Astrocyte (in vitro differentiated cells and primary cell): ENCODE results near the gene C19orf85. TPM values are rescaled to one million over a fixed set of nuclear protein-coding genes. Genes with fewer than 3 reads are reported as not detected.
"Not testable (repeated sequence)": the region's sequence is repeated elsewhere in the genome, so short reads cannot be mapped to it uniquely, and the experiment has no call there.

Source experiments
- DNase-seq: peaks from one replicate; pipeline ENCODE4 v3.0.0-alpha.2; 2010; ENCODE audit warnings: low read depth
- FAIRE-seq: peaks from 2 replicates; lab custom pipeline; 2011; peaks lifted over from hg19 to GRCh38; lab: Jason Lieb, UNC
- H2AFZ ChIP-seq: 2 replicates; pipeline ENCODE4 v1.6.0; 2012; ENCODE audit warnings: low read depth, low read length, inconsistent platforms
- H3K27ac ChIP-seq: 2 replicates; pipeline ENCODE4 v1.5.1; 2011; ENCODE audit warnings: low read depth, low read length, inconsistent platforms
- H3K27me3 ChIP-seq: 2 replicates; pipeline ENCODE4 v1.6.0; 2011; ENCODE audit warnings: low read length, inconsistent platforms; ENCODE audit not compliant: insufficient read depth
- H3K36me3 ChIP-seq: 2 replicates; pipeline ENCODE4 v1.5.1; 2011; ENCODE audit warnings: low read length, inconsistent platforms; ENCODE audit not compliant: insufficient read depth
- H3K4me1 ChIP-seq: 2 replicates; pipeline ENCODE4 v1.5.1; 2011; ENCODE audit warnings: low read length, inconsistent platforms; ENCODE audit not compliant: insufficient read depth
- H3K4me2 ChIP-seq: 2 replicates; pipeline ENCODE4 v1.6.0; 2012; ENCODE audit warnings: low read length, inconsistent platforms
- H3K4me3 ChIP-seq: 2 replicates; pipeline ENCODE4 v1.5.1; 2011; ENCODE audit warnings: low read depth, mild to moderate bottlenecking, low read length, inconsistent platforms; ENCODE audit not compliant: insufficient read depth
- H3K79me2 ChIP-seq: 2 replicates; pipeline ENCODE4 v1.6.0; 2012; ENCODE audit warnings: mild to moderate bottlenecking, low read length, inconsistent platforms; ENCODE audit not compliant: insufficient read depth
- H3K9ac ChIP-seq: 2 replicates; pipeline ENCODE4 v1.6.0; 2012; ENCODE audit warnings: mild to moderate bottlenecking, low read length, inconsistent platforms
- H3K9me3 ChIP-seq: 2 replicates; pipeline ENCODE4 v1.5.1; 2012; ENCODE audit warnings: low read depth, mild to moderate bottlenecking, low read length, inconsistent platforms; ENCODE audit not compliant: insufficient read depth
- H4K20me1 ChIP-seq: 2 replicates; pipeline ENCODE4 v1.6.0; 2012; ENCODE audit warnings: low read length, inconsistent platforms; ENCODE audit not compliant: insufficient read depth
- H3K27ac Mint-ChIP-seq: one replicate; pipeline ENCODE4 v1.8.0; 2021; ENCODE audit warnings: mild to moderate bottlenecking, mixed read lengths; ENCODE audit not compliant: unreplicated experiment
- H3K27me3 Mint-ChIP-seq: one replicate; pipeline ENCODE4 v1.8.0; 2021; ENCODE audit warnings: low read depth, mixed read lengths; ENCODE audit not compliant: unreplicated experiment
- H3K36me3 Mint-ChIP-seq: one replicate; pipeline ENCODE4 v1.8.0; 2021; ENCODE audit warnings: low read depth, mixed read lengths; ENCODE audit not compliant: unreplicated experiment
- H3K4me1 Mint-ChIP-seq: one replicate; pipeline ENCODE4 v1.8.0; 2021; ENCODE audit warnings: low read depth, mixed read lengths; ENCODE audit not compliant: unreplicated experiment
- H3K4me3 Mint-ChIP-seq: one replicate; pipeline ENCODE4 v1.8.0; 2021; ENCODE audit warnings: mild to moderate bottlenecking, moderate library complexity, mixed read lengths; ENCODE audit not compliant: unreplicated experiment
- H3K9me3 Mint-ChIP-seq: one replicate; pipeline ENCODE4 v1.8.0; 2021; ENCODE audit warnings: mild to moderate bottlenecking, mixed read lengths; ENCODE audit not compliant: unreplicated experiment
- EZH2 ChIP-seq: IDR thresholded peaks from 2 replicates; pipeline ENCODE4 v1.6.1; 2012; ENCODE audit warnings: mild to moderate bottlenecking, low read length, inconsistent platforms; ENCODE audit not compliant: insufficient read depth
- total RNA-seq: library from RNA; stranded (reverse); gene quantifications from 2 replicates; pipeline ENCODE4 v1.2.1, GENCODE V29; 2021
- TF ChIP-seq, protein P1 (sequence below): IDR thresholded peaks from 2 replicates; pipeline ENCODE4 v1.5.1; 2011; ENCODE audit warnings: low read depth, mild to moderate bottlenecking, inconsistent platforms, low read length, moderate library complexity; ENCODE audit not compliant: insufficient read depth

C19orf85 gene
- total RNA-seq, 1 donor from 2014 or later = not detected

DNA sequence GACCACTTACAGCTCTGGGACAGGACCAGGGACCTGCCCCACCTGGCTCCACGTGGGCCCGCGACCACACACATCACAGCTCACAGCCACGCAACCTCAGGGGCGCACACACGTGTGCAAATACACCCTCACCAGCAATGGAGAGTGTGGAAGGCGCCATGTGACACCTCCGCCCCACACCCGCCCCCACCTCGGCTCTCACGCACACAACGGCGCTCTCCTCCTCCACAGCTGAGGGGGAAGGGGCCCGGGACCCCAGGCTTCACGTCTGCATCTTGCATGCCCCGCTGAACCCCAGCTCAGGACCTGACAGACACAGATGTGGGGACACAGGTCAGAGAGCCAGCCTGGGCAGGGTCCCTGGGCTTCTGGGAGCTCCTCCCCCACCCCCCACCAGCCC, 15.1 kb downstream of the C19orf85 start:
- TF ChIP-seq, protein P1, sequence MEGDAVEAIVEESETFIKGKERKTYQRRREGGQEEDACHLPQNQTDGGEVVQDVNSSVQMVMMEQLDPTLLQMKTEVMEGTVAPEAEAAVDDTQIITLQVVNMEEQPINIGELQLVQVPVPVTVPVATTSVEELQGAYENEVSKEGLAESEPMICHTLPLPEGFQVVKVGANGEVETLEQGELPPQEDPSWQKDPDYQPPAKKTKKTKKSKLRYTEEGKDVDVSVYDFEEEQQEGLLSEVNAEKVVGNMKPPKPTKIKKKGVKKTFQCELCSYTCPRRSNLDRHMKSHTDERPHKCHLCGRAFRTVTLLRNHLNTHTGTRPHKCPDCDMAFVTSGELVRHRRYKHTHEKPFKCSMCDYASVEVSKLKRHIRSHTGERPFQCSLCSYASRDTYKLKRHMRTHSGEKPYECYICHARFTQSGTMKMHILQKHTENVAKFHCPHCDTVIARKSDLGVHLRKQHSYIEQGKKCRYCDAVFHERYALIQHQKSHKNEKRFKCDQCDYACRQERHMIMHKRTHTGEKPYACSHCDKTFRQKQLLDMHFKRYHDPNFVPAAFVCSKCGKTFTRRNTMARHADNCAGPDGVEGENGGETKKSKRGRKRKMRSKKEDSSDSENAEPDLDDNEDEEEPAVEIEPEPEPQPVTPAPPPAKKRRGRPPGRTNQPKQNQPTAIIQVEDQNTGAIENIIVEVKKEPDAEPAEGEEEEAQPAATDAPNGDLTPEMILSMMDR = no peak
- no peak for TF ChIP-seq EZH2
- no peak overlapping the region for H3K4me3 Mint-ChIP-seq

DNA sequence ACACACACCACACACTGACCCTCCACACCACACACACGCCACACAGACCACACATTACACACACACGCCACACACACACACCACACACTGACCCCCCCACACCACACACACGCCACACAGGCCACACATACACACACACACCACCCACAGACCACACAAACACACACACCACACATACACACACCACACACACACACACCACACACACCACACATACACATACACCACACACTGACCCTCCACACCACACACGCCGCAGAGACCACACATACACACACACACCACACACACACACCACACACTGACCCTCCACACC, 16.4 kb downstream of the C19orf85 start:
- H3K4me3 ChIP-seq, H3K4me2 ChIP-seq, H3K9me3 Mint-ChIP-seq, FAIRE-seq, H3K4me1 ChIP-seq, H3K27ac ChIP-seq, H3K9ac ChIP-seq, H3K9me3 ChIP-seq, H3K79me2 ChIP-seq, H2AFZ ChIP-seq, DNase-seq, H3K27ac Mint-ChIP-seq, H3K36me3 Mint-ChIP-seq, H4K20me1 ChIP-seq, H3K4me3 Mint-ChIP-seq, H3K36me3 ChIP-seq, H3K4me1 Mint-ChIP-seq: not testable (repeated sequence)
- H3K27me3 Mint-ChIP-seq = peaks cover 44% of the 10 kb centered on the region
- H3K27me3 ChIP-seq = peaks cover 44% of the 10 kb centered on the region

More for the DNA sequence above, 15.1 kb downstream of the C19orf85 start:
- no peaks in the 10 kb centered on the region for H3K9me3 ChIP-seq
- peaks cover 2% of the 10 kb centered on the region for H3K36me3 Mint-ChIP-seq
- no peaks in the 10 kb centered on the region for H3K4me1 ChIP-seq
- no peak overlapping the region for H3K9ac ChIP-seq
- peaks cover 32% of the 10 kb centered on the region for H3K27me3 ChIP-seq
- H3K9me3 Mint-ChIP-seq = peaks cover 3% of the 10 kb centered on the region
- no peaks in the 10 kb centered on the region for H3K79me2 ChIP-seq
- no peak overlapping the region for H2AFZ ChIP-seq
- peaks cover 15% of the 10 kb centered on the region for H4K20me1 ChIP-seq
- FAIRE-seq (no peak), DNase-seq (no peak)
- no peak overlapping the region for H3K4me2 ChIP-seq
- H3K27ac Mint-ChIP-seq = no peak overlapping the region
- no peak overlapping the region for H3K4me3 ChIP-seq
- peaks cover 35% of the 10 kb centered on the region for H3K27me3 Mint-ChIP-seq
- H3K27ac ChIP-seq = no peak overlapping the region
- H3K36me3 ChIP-seq = no peaks in the 10 kb centered on the region
- no peaks in the 10 kb centered on the region for H3K4me1 Mint-ChIP-seq

DNA sequence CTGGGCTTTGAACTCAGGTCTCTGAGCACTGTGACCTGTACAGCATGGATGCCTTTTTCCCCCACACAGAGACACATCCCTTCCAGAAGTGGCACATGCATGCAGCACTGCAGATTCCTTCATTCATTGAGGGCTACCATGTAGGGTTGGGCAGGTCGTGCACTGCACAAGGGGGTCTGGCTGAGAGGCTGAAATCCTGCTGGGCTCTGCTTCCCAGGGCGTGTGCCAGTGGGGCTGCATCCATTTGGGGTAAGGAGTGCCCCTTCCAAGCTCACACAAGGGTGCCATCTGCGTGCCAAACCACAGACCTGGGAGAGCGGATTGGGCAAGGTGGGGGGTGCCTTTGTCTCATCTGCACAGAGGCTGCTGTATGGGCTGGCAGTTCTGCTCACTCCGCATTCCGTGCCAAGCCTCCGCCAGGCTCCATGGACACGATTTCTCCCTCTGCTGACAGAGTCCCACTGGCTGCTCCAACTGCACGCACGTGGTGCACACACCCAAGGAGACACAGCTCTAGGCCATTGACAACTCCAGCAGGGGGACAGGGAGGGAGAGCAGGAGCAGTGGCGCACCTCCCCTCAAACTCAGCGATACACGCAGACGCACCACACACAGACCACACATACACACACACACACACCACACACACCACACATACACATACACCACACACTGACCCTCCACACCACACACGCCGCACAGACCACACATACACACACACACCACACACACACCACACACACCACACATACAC, 17.0 kb downstream of the C19orf85 start:
- Histone ChIP-seq H2AFZ (no peak overlapping the region), H3K27ac (no peak overlapping the region), H3K4me2 (no peak overlapping the region), H3K36me3 (no peaks in the 10 kb centered on the region), H4K20me1 (no peaks in the 10 kb centered on the region), H3K9me3 (no peaks in the 10 kb centered on the region), H3K4me1 (no peaks in the 10 kb centered on the region), H3K79me2 (no peaks in the 10 kb centered on the region), H3K9ac (no peak overlapping the region), H3K4me3 (no peak overlapping the region), H3K27me3 (peaks cover 44% of the 10 kb centered on the region)
- TF ChIP-seq, protein P1 = no peak
- TF ChIP-seq EZH2 = no peak
- H3K36me3 Mint-ChIP-seq = no peaks in the 10 kb centered on the region
- peaks cover 48% of the 10 kb centered on the region for H3K27me3 Mint-ChIP-seq
- H3K27ac Mint-ChIP-seq = no peak overlapping the region
- FAIRE-seq (no peak), DNase-seq (no peak)
- no peaks in the 10 kb centered on the region for H3K4me1 Mint-ChIP-seq
- H3K4me3 Mint-ChIP-seq = no peak overlapping the region
- no peaks in the 10 kb centered on the region for H3K9me3 Mint-ChIP-seq
